Psoas muscle (tissue), 8 donors: ENCODE results near the gene BLCAP. TPM values are rescaled to one million over a fixed set of nuclear protein-coding genes. Genes with fewer than 3 reads are reported as not detected.
A peak's percentile ranks its signal among the peaks of the same experiment; 100 is the strongest.
"Not testable (repeated sequence)": the region's sequence is repeated elsewhere in the genome, so short reads cannot be mapped to it uniquely, and the experiment has no call there.

ENCODE experiments used
- ATAC-seq, 4 donors: fragments of 200-7000 bp; cut with Tn5 transposase; one replicate each; pipeline ENCODE4 v1.9.1; 2020; ENCODE audit warnings: moderate library complexity in 3 of 4, mild to moderate bottlenecking in 2 of 4
- DNase-seq, 2 donors: peaks; one replicate each; pipeline ENCODE4 v3.0.0-alpha.2; 2020
- H3K27ac ChIP-seq: fragments of 200-600 bp; one replicate; pipeline ENCODE4 v1.8.0; 2022
- H3K27me3 ChIP-seq, 3 donors: fragments of 200-600 bp in 1 of 3; one replicate each; pipeline versions ENCODE4 v1.6.1 to v1.8.0; 2013 to 2022; ENCODE audit warnings: low read length in 2 of 3, mild to moderate bottlenecking in 2 of 3, moderate library complexity in 1 of 3; ENCODE audit not compliant: insufficient read depth in 3 of 3
- H3K36me3 ChIP-seq, 2 donors: fragments of 200-600 bp in 1 of 2; one replicate each; pipeline versions ENCODE4 v1.6.1 to v1.8.0; 2013 to 2022; ENCODE audit warnings: low read depth in 1 of 2, mild to moderate bottlenecking in 1 of 2, moderate library complexity in 1 of 2; ENCODE audit not compliant: insufficient read depth in 1 of 2
- H3K4me1 ChIP-seq: fragments of 200-600 bp; one replicate; pipeline ENCODE4 v1.8.0; 2022
- H3K4me3 ChIP-seq: fragments of 200-600 bp; one replicate; pipeline ENCODE4 v1.8.0; 2022; ENCODE audit warnings: mild to moderate bottlenecking
- H3K9me3 ChIP-seq: fragments of 200-600 bp; one replicate; pipeline ENCODE4 v1.8.0; 2022
- CTCF ChIP-seq: fragments of 200-600 bp; IDR thresholded peaks from one replicate; pipeline ENCODE4 v1.8.0; 2022; ENCODE audit warnings: antibody characterized with exemption
- WGBS, 3 donors: extraction: QIAGEN DNeasy Blood & Tissue Kit; methylation state at CpG; one replicate each; pipeline versions ENCODE4 v1.1.6 to v1.1.7; 2013; 5-methylcytosine and 5-hydroxymethylcytosine counted together
- intact Hi-C, 2 donors: fragments of 100-400 bp; cut with DNase I; formaldehyde crosslinking; loops; one replicate each; pipeline versions ENCODE4 v1.11.0 to v1.14.2; 2022
- long read RNA-seq, 2 donors: library from polyadenylated mRNA; unstranded; transcript quantifications; one replicate each; pipeline ENCODE4 v2.0.0, GENCODE V29; 2021
- polyA plus RNA-seq, 3 donors: library from polyadenylated mRNA; stranded (reverse); fragments of 200-250 nt; gene quantifications; one replicate each; pipeline ENCODE4 v1.2.3, GENCODE V29; 2013
- total RNA-seq, 4 donors: library from RNA; stranded (reverse); fragmentation: NEBNext Ultra II Directional in 2 of 4; extraction: Animal tissue kit (Norgen Biotek cat#: 25700) in 2 of 4; gene quantifications; one replicate each; pipeline versions ENCODE4 v1.2.1 to v1.2.4, GENCODE V29; 2021 to 2023
- donor health status: healthy with polysubstance abuse.
- donor health status: DM: no; HTN: no; CAD: no; lungs with moderate emphysema.
- donor health status: Bipolar disorder and iron deficiency.
- donor health status: healthy.
- donor health status: DM: yes; HTN: yes; CAD: no.
- donor health status: DM: no; HTN: no; CAD: no.
- donor health status: DM: no; HTN: no; CAD: no.
- donor health status: DM: yes; HTN: yes; CAD: no.

The BLCAP gene
- total RNA-seq: 100 to 1,000 TPM; 267 to 656 (median 488) TPM
- 100 to 1,000 TPM; 271 to 366 (median 295) TPM for polyA plus RNA-seq
- long read RNA-seq, donor 1, transcript BLCAP-215 (2 exons, 2,017 nt): major isoform, 370 of 662 reads
- long read RNA-seq, donor 1, transcript BLCAP-202 (2 exons, 633 nt): minor isoform, 146 of 662 reads
- long read RNA-seq, donor 1, partial matches to known transcripts: 7 of 662 reads
- long read RNA-seq, donor 1, other reads (novel, unspliced or antisense): 134 of 662 reads
- long read RNA-seq, donor 2, transcript BLCAP-215 (2 exons, 2,017 nt): major isoform, 517 of 676 reads
- long read RNA-seq, donor 2, transcript BLCAP-212 (2 exons, 572 nt): minor isoform, 15 of 676 reads
- long read RNA-seq, donor 2, transcript BLCAP-202 (2 exons, 633 nt): minor isoform, 44 of 676 reads
- long read RNA-seq, donor 2, transcript BLCAP-208 (3 exons, 2,205 nt): minor isoform, 5 of 676 reads
- long read RNA-seq, donor 2, partial matches to known transcripts: 5 of 676 reads
- long read RNA-seq, donor 2, other reads (novel, unspliced or antisense): 89 of 676 reads

- WGBS, 3 donors: 0 to 1% (median 0%) methylated on average over 60 to 62 of the region's 62 CpGs
- Histone ChIP-seq H3K9me3 (no peaks in the 10 kb centered on the region), H3K36me3 (peaks cover 0 to 8% of the 10 kb centered on the region in 2 donors), H3K27ac (peak within 1 kb of the TSS; percentile 100), H3K27me3 (no peaks in the 10 kb centered on the region), H3K4me3 (peak within 1 kb of the TSS; percentile 100), H3K4me1 (peaks cover 23% of the 10 kb centered on the region)
- ATAC-seq: peak; percentile 69 to 75 (median 72)
- peak; percentile 93 to 96 for DNase-seq
- intact Hi-C loops: loop anchor here in 1 of 2 donors (10.0 kb wide), 1 partner anchor 433 kb away; the partner anchor contains the start of gene RBL1
- no peak for TF ChIP-seq CTCF
Observed at GRCh38 chr20:37527638-37528445, at the start of gene BLCAP. TSS of gene BLCAP (minus strand) at chr20:37527876. CDS start at chr20:37519174, 8,702 bp downstream.

- intact Hi-C loops, H3K36me3 ChIP-seq, H3K27ac ChIP-seq, DNase-seq, ATAC-seq, H3K4me3 ChIP-seq, H3K9me3 ChIP-seq, H3K4me1 ChIP-seq: not testable (repeated sequence)
- H3K27me3 ChIP-seq: peaks cover 0 to 12% (median 0%) of the 10 kb centered on the region in 3 donors
- 66 to 77% (median 73%) methylated on average over 4 of the region's 4 CpGs for WGBS, 3 donors
Observed at GRCh38 chr20:37577436-37577835, 49.8 kb upstream of the BLCAP start.

GRCh38 chr20:37576911-37577310, 49.2 kb upstream of the BLCAP start:
- DNase-seq: no peak
- Histone ChIP-seq H3K36me3 (no peaks in the 10 kb centered on the region), H3K4me1 (no peaks in the 10 kb centered on the region), H3K9me3 (no peaks in the 10 kb centered on the region), H3K4me3 (no peak overlapping the region), H3K27me3 (peaks cover 0 to 12% (median 0%) of the 10 kb centered on the region in 3 donors), H3K27ac (no peak overlapping the region)
- ATAC-seq: no peak
- intact Hi-C loops: no loop called here
- no peak for TF ChIP-seq CTCF
- 57 to 69% (median 65%) methylated on average over 1 of the region's 1 CpG for WGBS, 3 donors

GRCh38 chr20:37575884-37576283, 48.2 kb upstream of the BLCAP start:
- H3K27ac ChIP-seq: no peak overlapping the region
- DNase-seq (no peak), ATAC-seq (no peak)
- H3K4me1 ChIP-seq: no peaks in the 10 kb centered on the region
- 30 to 40% (median 31%) methylated on average over 1 of the region's 1 CpG for WGBS, 3 donors
- no peak for TF ChIP-seq CTCF
- intact Hi-C loops: no loop called here
- no peak overlapping the region for H3K4me3 ChIP-seq
- no peaks in the 10 kb centered on the region for H3K36me3 ChIP-seq
- peaks cover 0 to 12% (median 0%) of the 10 kb centered on the region in 3 donors for H3K27me3 ChIP-seq
- no peaks in the 10 kb centered on the region for H3K9me3 ChIP-seq
